Muscle of leg (tissue), 11 donors: ENCODE results near the gene PCDH9. TPM values are rescaled to one million over a fixed set of nuclear protein-coding genes. Genes with fewer than 3 reads are reported as not detected.
"Not testable (repeated sequence)": the region's sequence is repeated elsewhere in the genome, so short reads cannot be mapped to it uniquely, and the experiment has no call there.

ENCODE experiments used
- DNase-seq: peaks from one replicate; pipeline ENCODE4 v3.0.0; 2013
- H3K27ac ChIP-seq: one replicate; pipeline ENCODE4 v1.5.1; 2013; ENCODE audit warnings: mild to moderate bottlenecking, low read length, control low read depth
- H3K27me3 ChIP-seq: one replicate; pipeline ENCODE4 v1.6.1; 2013; ENCODE audit warnings: low read length; ENCODE audit not compliant: control insufficient read depth, insufficient read depth
- H3K36me3 ChIP-seq: one replicate; pipeline ENCODE4 v1.6.1; 2013; ENCODE audit warnings: low read length; ENCODE audit not compliant: control insufficient read depth, insufficient read depth
- H3K4me1 ChIP-seq: one replicate; pipeline ENCODE4 v1.6.1; 2013; ENCODE audit warnings: low read length; ENCODE audit not compliant: control insufficient read depth, insufficient read depth
- H3K4me3 ChIP-seq: one replicate; pipeline ENCODE4 v1.5.1; 2013; ENCODE audit warnings: low read length, control low read depth
- H3K9me3 ChIP-seq: replicated peaks from 2 replicates; pipeline ENCODE4 v1.6.1; 2013; ENCODE audit warnings: low read depth, low read length; ENCODE audit not compliant: control insufficient read depth
- WGBS: methylation state at CpG from one replicate; pipeline ENCODE4 v1.1.5; 2013; ENCODE audit warnings: missing lambda C conversion rate; ENCODE audit not compliant: insufficient coverage; 5-methylcytosine and 5-hydroxymethylcytosine counted together
- polyA plus RNA-seq, 8 donors: library from polyadenylated mRNA; unstranded; fragments of 120-200 nt; gene quantifications; one replicate each; pipeline versions ENCODE4 v1.2.1 to v1.2.3, GENCODE V29; 2013; ENCODE audit warnings: inconsistent platforms in 1 of 8, low replicate concordance in 1 of 8; ENCODE audit not compliant: insufficient read length in 8 of 8, insufficient read depth in 1 of 8
- total RNA-seq: library from RNA; stranded (reverse); fragments of 120-200 nt; gene quantifications from one replicate; pipeline ENCODE4 v1.2.4, GENCODE V29; 2013

The PCDH9 gene
- total and polyA plus RNA-seq, 9 donors, result 1.7 to 8.3 (median 3.1) TPM

- Histone ChIP-seq H3K27ac (no peak overlapping the region), H3K9me3 (peaks cover 6% of the 10 kb centered on the region), H3K4me1 (no peaks in the 10 kb centered on the region), H3K36me3 (no peaks in the 10 kb centered on the region), H3K4me3 (no peak overlapping the region), H3K27me3 (no peaks in the 10 kb centered on the region)
- no peak for DNase-seq
- WGBS, result 100% methylated on average over 1 of the region's 2 CpGs
Measured at GRCh38 chr13:67107979-67108378, 122.2 kb downstream of the PCDH9 start.

DNA sequence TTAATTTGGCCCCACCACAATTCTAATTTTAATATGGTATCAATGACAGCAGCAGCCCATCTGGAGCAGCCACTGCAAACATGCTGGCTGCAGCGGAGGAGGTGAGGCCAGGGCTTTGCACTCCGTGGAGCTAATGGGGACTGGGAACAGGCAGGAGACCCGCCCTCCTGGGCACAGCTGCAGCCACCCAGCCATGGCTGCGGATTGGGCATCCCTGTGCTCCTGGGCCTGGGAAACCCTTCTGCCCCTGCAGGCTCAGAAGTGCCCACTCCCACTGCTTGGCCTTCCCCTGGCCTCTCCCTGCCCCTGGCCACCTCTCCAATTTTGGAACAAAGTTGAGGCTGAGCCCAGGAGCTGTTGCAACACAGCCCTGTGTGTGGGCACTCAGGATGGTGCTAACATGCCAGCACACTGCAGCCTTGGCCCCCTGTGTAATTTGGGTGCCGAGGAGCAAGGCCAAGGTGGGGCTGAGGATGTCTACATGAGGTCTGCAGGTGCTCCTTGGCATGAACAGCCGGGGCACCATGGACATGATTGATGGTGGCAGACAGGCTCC lies 123.6 kb downstream of the PCDH9 start:
- DNase-seq, result no peak
- H3K36me3 ChIP-seq, result no peaks in the 10 kb centered on the region
- WGBS, result 87% methylated on average over 5 of the region's 6 CpGs

DNA sequence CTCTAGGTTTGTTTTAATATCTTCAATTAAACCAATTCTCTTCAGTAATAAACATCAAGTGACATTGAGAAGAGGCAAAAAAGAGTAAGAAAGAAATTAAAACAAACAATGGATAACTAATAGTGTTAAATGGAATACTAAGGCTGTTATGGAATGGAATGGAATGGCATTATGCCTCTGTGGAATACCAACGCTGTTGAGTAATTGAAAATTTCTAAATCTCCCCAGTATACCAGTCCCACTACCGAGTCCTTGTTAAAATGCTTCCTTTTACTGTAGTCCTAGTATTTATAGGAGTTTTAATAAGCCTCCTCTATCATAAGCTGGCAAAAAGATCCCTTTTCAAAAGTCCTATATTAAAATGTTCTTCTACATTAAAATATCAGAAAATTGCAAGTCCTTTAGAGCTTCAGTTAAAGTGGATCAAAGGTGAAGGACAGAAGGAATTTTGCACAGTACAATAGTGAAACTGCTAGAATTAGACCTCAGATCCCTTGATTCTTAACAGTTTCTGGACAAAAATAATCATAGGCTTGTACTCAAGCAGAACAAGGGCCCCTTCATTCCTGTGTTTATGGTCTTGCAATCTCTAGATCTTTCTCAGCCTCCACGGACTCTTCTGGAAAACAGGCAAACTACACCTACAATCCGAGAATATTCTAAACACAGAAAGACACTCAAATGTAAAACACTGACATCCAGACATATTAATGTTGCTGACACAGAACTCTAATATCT lies 128.2 kb downstream of the PCDH9 start:
- Histone ChIP-seq H3K27ac (no peak overlapping the region), H3K36me3 (no peaks in the 10 kb centered on the region), H3K27me3 (no peaks in the 10 kb centered on the region), H3K9me3 (peaks cover 1% of the 10 kb centered on the region), H3K4me3 (no peak overlapping the region), H3K4me1 (no peaks in the 10 kb centered on the region)
- DNase-seq, result no peak
- no CpG with 5 or more reads among the region's 4 CpGs for WGBS

More for the DNA sequence above, 123.6 kb downstream of the PCDH9 start:
- Histone ChIP-seq H3K9me3 (peaks cover 6% of the 10 kb centered on the region), H3K4me3 (no peak overlapping the region), H3K4me1 (no peaks in the 10 kb centered on the region), H3K27me3 (no peaks in the 10 kb centered on the region), H3K27ac (no peak overlapping the region)

DNA sequence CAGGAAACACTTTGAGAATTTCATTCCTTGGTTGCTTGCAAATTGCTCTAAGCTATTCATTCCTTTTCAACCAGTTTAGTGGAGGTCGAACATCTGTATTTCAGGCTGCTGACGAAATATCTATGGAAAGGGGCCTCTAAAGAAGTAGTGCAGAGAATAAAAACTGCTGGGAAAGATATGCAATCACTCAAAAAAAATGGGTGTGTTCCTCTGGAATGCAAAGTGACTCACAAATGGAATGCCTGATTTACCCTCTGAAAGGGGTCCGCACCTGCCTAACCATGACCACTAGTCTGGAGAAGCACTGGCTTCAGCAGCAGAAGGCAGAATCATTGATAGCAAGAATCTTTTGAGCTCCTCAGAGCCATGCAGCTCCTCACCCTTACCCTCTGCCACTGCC lies 129.4 kb downstream of the PCDH9 start:
- DNase-seq, result no peak
- Histone ChIP-seq H3K4me1 (no peaks in the 10 kb centered on the region), H3K27me3 (no peaks in the 10 kb centered on the region), H3K27ac (no peak overlapping the region), H3K4me3 (no peak overlapping the region), H3K36me3 (no peaks in the 10 kb centered on the region), H3K9me3 (no peaks in the 10 kb centered on the region)
- WGBS, result 100% methylated on average over 1 of the region's 3 CpGs

- no CpG with 5 or more reads among the region's 7 CpGs for WGBS
Measured at GRCh38 chr13:67099494-67099893, 130.6 kb downstream of the PCDH9 start.

DNA sequence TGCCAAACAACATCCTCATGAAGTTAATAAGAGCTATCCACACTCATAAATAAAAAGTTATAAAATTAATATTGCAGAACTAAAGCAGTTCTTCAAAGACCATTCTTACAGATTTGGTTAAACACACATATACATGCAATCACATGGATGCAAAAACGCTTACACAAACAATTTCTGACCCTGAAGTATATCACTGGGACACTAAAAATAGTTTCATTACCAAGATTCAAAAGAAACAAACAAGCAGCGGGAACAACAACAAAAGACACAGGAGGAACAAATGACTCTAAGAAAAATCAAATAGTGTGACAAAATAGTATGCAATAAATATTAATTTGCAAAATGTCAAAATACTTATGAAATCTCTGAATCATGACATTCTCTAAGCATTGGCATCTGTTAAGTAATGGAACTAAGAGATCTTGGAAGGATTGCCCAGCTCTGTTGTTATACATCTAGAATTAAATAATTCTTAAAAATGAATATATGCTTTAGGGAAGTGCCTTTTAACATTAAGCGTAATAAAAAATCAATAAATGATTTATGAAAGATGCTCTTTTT lies 132.2 kb downstream of the PCDH9 start:
- H3K4me3 ChIP-seq, result no peak overlapping the region
- no peaks in the 10 kb centered on the region for H3K36me3 ChIP-seq
- no CpG with 5 or more reads among the region's 3 CpGs for WGBS
- no peak for DNase-seq
- no peak overlapping the region for H3K27ac ChIP-seq
- no peaks in the 10 kb centered on the region for H3K27me3 ChIP-seq
- no peaks in the 10 kb centered on the region for H3K9me3 ChIP-seq
- no peaks in the 10 kb centered on the region for H3K4me1 ChIP-seq

More at GRCh38 chr13:67099494-67099893, 130.6 kb downstream of the PCDH9 start:
- H3K4me3 ChIP-seq, result no peak overlapping the region
- H3K27me3 ChIP-seq, result no peaks in the 10 kb centered on the region
- no peak overlapping the region for H3K27ac ChIP-seq
- no peak for DNase-seq
- H3K36me3 ChIP-seq, result no peaks in the 10 kb centered on the region
- H3K9me3 ChIP-seq, result no peaks in the 10 kb centered on the region
- no peaks in the 10 kb centered on the region for H3K4me1 ChIP-seq

GRCh38 chr13:67096893-67097292 lies 133.2 kb downstream of the PCDH9 start:
- not testable (repeated sequence) for H3K36me3 ChIP-seq, H3K27me3 ChIP-seq, H3K9me3 ChIP-seq, H3K27ac ChIP-seq, DNase-seq, H3K4me3 ChIP-seq, H3K4me1 ChIP-seq
- no CpG with 5 or more reads among the region's 5 CpGs for WGBS

GRCh38 chr13:67096418-67096817 lies 133.7 kb downstream of the PCDH9 start:
- Histone ChIP-seq H3K9me3 (no peaks in the 10 kb centered on the region), H3K27me3 (no peaks in the 10 kb centered on the region), H3K27ac (no peak overlapping the region), H3K4me1 (no peaks in the 10 kb centered on the region), H3K36me3 (no peaks in the 10 kb centered on the region), H3K4me3 (no peak overlapping the region)
- WGBS, result no CpG with 5 or more reads among the region's 2 CpGs
- DNase-seq, result no peak

- H3K36me3 ChIP-seq, result no peaks in the 10 kb centered on the region
- DNase-seq, result no peak
- H3K4me3 ChIP-seq, result no peak overlapping the region
- no peaks in the 10 kb centered on the region for H3K9me3 ChIP-seq
- no CpG with 5 or more reads among the region's 1 CpG for WGBS
- no peak overlapping the region for H3K27ac ChIP-seq
- H3K4me1 ChIP-seq, result no peaks in the 10 kb centered on the region
- H3K27me3 ChIP-seq, result no peaks in the 10 kb centered on the region
Measured at GRCh38 chr13:67095621-67096020, 134.5 kb downstream of the PCDH9 start.

GRCh38 chr13:67094952-67095351 lies 135.2 kb downstream of the PCDH9 start:
- DNase-seq, result no peak
- no peaks in the 10 kb centered on the region for H3K9me3 ChIP-seq
- H3K4me3 ChIP-seq, result no peak overlapping the region
- H3K4me1 ChIP-seq, result no peaks in the 10 kb centered on the region
- no peaks in the 10 kb centered on the region for H3K36me3 ChIP-seq
- H3K27me3 ChIP-seq, result no peaks in the 10 kb centered on the region
- no peak overlapping the region for H3K27ac ChIP-seq
- WGBS, result no CpG with 5 or more reads among the region's 3 CpGs
